Measurements from ENCODE around the gene CBX4.

Gene CBX4

DNA sequence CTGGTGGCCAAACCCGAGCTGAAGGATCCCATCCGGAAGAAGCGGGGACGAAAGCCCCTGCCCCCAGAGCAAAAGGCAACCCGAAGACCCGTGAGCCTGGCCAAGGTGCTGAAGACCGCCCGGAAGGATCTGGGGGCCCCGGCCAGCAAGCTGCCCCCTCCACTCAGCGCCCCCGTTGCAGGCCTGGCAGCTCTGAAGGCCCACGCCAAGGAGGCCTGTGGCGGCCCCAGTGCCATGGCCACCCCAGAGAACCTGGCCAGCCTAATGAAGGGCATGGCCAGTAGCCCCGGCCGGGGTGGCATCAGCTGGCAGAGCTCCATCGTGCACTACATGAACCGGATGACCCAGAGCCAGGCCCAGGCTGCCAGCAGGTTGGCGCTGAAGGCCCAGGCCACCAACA lies 55.3 kb downstream of the CBX4 start:
- Histone ChIP-seq H3K4me3 (ENCODE audit: low read length) (no peak overlapping the region), H3K27me3 (ENCODE audit: control insufficient read depth, insufficient read depth, low read length) (no peaks in the 10 kb centered on the region), H3K4me1 (ENCODE audit: control insufficient read depth, insufficient read depth, low read length) (peaks cover 6% of the 10 kb centered on the region; the same call in 1 of the 2 replicates), H3K36me3 (ENCODE audit: control insufficient read depth, insufficient read depth, low read length) (peaks cover 44% of the 10 kb centered on the region), H3K27ac (ENCODE audit: low read length) (no peak overlapping the region), H3K9me3 (ENCODE audit: control insufficient read depth, insufficient read depth, low read length) (no peaks in the 10 kb centered on the region)
- no CpG with 5 or more reads among the region's 18 CpGs for WGBS (ENCODE audit: insufficient coverage, insufficient read length)
- DNase-seq (ENCODE audit: low read depth, low spot score): no peak

Measured in iPS DF 6.9 (cell line).